HEK293 (cell line): ENCODE measurements around the gene FBXW11.
A peak's percentile ranks its signal among the peaks of the same experiment; 100 is the strongest.

Source experiments
- CTCF ChIA-PET: fragments of 350-600 bp; formaldehyde crosslinking; extraction: SDS; loops from one replicate; lab custom pipeline; 2021; ENCODE audit warnings: antibody characterized with exemption; lab: Yijun Ruan, JAX
- POLR2A ChIA-PET: fragments of 300-600 bp; formaldehyde crosslinking; extraction: SDS; loops from one replicate; lab custom pipeline; 2020; ENCODE audit warnings: antibody characterized with exemption, inconsistent platforms; lab: Yijun Ruan, JAX
- H3K27ac ChIP-seq: fragments of 200-500 bp; sonication (Bioruptor generic); 2 replicates; pipeline ENCODE4 v1.5.1; 2014; ENCODE audit warnings: low read depth, low read length, control low read depth, inconsistent platforms; ENCODE audit errors: extremely low read depth
- H3K36me3 ChIP-seq, 2 experiments: fragments of 200-500 bp in 1 of 2; sonication (Bioruptor generic) in 1 of 2; 1 replicate in 1 of 2; 2 replicates in 1 of 2; pipeline ENCODE4 v1.5.1; 2014 to 2017; ENCODE audit warnings: inconsistent platforms in 2 of 2, low read length in 2 of 2; ENCODE audit not compliant: control insufficient read depth in 2 of 2, insufficient read depth in 1 of 2
- H3K4me1 ChIP-seq: fragments of 200-500 bp; sonication (Bioruptor generic); 2 replicates; pipeline ENCODE4 v1.5.1; 2014; ENCODE audit warnings: mild to moderate bottlenecking, low read length, inconsistent platforms; ENCODE audit not compliant: control insufficient read depth, insufficient read depth
- H3K4me3 ChIP-seq: 2 replicates; pipeline ENCODE4 v1.5.1; 2011; ENCODE audit warnings: low read depth, mild to moderate bottlenecking, control low read depth, low read length, moderate library complexity
- H3K9me3 ChIP-seq: fragments of 200-500 bp; sonication (Bioruptor generic); 2 replicates; pipeline ENCODE4 v1.5.1; 2014; ENCODE audit warnings: low read depth, low read length, inconsistent platforms; ENCODE audit not compliant: control insufficient read depth, insufficient read depth
- GLIS2 ChIP-seq: fragments of 450-650 bp; formaldehyde crosslinking; IDR thresholded peaks from 2 replicates; pipeline ENCODE4 v1.5.1; 2016; ENCODE audit warnings: missing biosample characterization, missing genetic modification characterization
- MZF1 ChIP-seq: fragments of 450-650 bp; formaldehyde crosslinking; IDR thresholded peaks from 2 replicates; pipeline ENCODE4 v1.5.1; 2017; ENCODE audit warnings: missing biosample characterization, missing genetic modification characterization, borderline replicate concordance
- PRDM1 ChIP-seq: fragments of 450-650 bp; formaldehyde crosslinking; IDR thresholded peaks from 2 replicates; pipeline ENCODE4; 2016; ENCODE audit warnings: missing biosample characterization, missing genetic modification characterization
- SALL2 ChIP-seq: fragments of 450-650 bp; formaldehyde crosslinking; IDR thresholded peaks from 2 replicates; pipeline ENCODE4 v1.5.0; 2017; ENCODE audit warnings: missing biosample characterization, mild to moderate bottlenecking, missing genetic modification characterization, borderline replicate concordance
- SP2 ChIP-seq: fragments of 450-650 bp; formaldehyde crosslinking; IDR thresholded peaks from 2 replicates; pipeline ENCODE4 v1.5.1; 2016; ENCODE audit warnings: missing biosample characterization, missing genetic modification characterization
- SP3 ChIP-seq: fragments of 450-650 bp; formaldehyde crosslinking; IDR thresholded peaks from 2 replicates; pipeline ENCODE4 v1.5.1; 2016; ENCODE audit warnings: missing biosample characterization, missing genetic modification characterization
- YY2 ChIP-seq: fragments of 450-650 bp; formaldehyde crosslinking; IDR thresholded peaks from 2 replicates; pipeline ENCODE4 v1.5.1; 2016; ENCODE audit warnings: missing biosample characterization, missing genetic modification characterization
- ZBTB20 ChIP-seq: fragments of 450-650 bp; formaldehyde crosslinking; IDR thresholded peaks from 2 replicates; pipeline ENCODE4 v1.5.1; 2016; ENCODE audit warnings: missing biosample characterization, missing genetic modification characterization
- ZNF112 ChIP-seq: fragments of 450-650 bp; formaldehyde crosslinking; IDR thresholded peaks from 2 replicates; pipeline ENCODE4 v1.5.0; 2017; ENCODE audit warnings: missing biosample characterization, missing genetic modification characterization
- ZNF2 ChIP-seq: fragments of 450-650 bp; formaldehyde crosslinking; IDR thresholded peaks from 2 replicates; pipeline ENCODE4 v1.5.1; 2016; ENCODE audit warnings: missing biosample characterization, missing genetic modification characterization
- ZNF221 ChIP-seq: fragments of 450-650 bp; formaldehyde crosslinking; IDR thresholded peaks from 2 replicates; pipeline ENCODE4 v1.5.1; 2017; ENCODE audit warnings: missing biosample characterization, missing genetic modification characterization, borderline replicate concordance
- ZNF335 ChIP-seq: fragments of 450-650 bp; formaldehyde crosslinking; conservative IDR thresholded peaks from 2 replicates; pipeline ENCODE4 v1.5.1; 2016; ENCODE audit warnings: missing biosample characterization, missing genetic modification characterization
- ZNF37A ChIP-seq: fragments of 450-650 bp; IDR thresholded peaks from 2 replicates; pipeline ENCODE4 v1.5.1; 2018; ENCODE audit warnings: missing biosample characterization, missing genetic modification characterization
- ZNF426 ChIP-seq: fragments of 450-650 bp; formaldehyde crosslinking; IDR thresholded peaks from 2 replicates; pipeline ENCODE4 v1.5.1; 2017; ENCODE audit warnings: missing biosample characterization, missing genetic modification characterization, mild to moderate bottlenecking, inconsistent platforms, moderate library complexity
- ZNF521 ChIP-seq: fragments of 450-650 bp; formaldehyde crosslinking; IDR thresholded peaks from 2 replicates; pipeline ENCODE4 v1.5.1; 2017; ENCODE audit warnings: missing biosample characterization, mild to moderate bottlenecking, missing genetic modification characterization
- ZNF544 ChIP-seq: fragments of 450-650 bp; formaldehyde crosslinking; IDR thresholded peaks from 2 replicates; pipeline ENCODE4 v1.5.0; 2017; ENCODE audit warnings: missing biosample characterization, missing genetic modification characterization
- ZNF623 ChIP-seq: fragments of 450-650 bp; formaldehyde crosslinking; IDR thresholded peaks from 2 replicates; pipeline ENCODE4 v1.5.1; 2016; ENCODE audit warnings: missing biosample characterization, missing genetic modification characterization
- ZNF629 ChIP-seq: fragments of 450-650 bp; formaldehyde crosslinking; IDR thresholded peaks from 2 replicates; pipeline ENCODE4 v1.5.1; 2017; ENCODE audit warnings: missing biosample characterization, missing genetic modification characterization
- ZNF654 ChIP-seq: fragments of 450-650 bp; formaldehyde crosslinking; IDR thresholded peaks from 2 replicates; pipeline ENCODE4 v1.5.1; 2016; ENCODE audit warnings: low read depth, missing biosample characterization, missing genetic modification characterization
- ZNF660 ChIP-seq: fragments of 450-650 bp; IDR thresholded peaks from 2 replicates; pipeline ENCODE4 v1.5.1; 2018; ENCODE audit warnings: missing biosample characterization, mild to moderate bottlenecking, missing genetic modification characterization
- ZSCAN23 ChIP-seq: fragments of 450-650 bp; formaldehyde crosslinking; IDR thresholded peaks from 2 replicates; pipeline ENCODE4 v1.5.1; 2016; ENCODE audit warnings: missing biosample characterization, missing genetic modification characterization
- TF ChIP-seq, protein P1 (sequence below): fragments of 450-650 bp; formaldehyde crosslinking; IDR thresholded peaks from 2 replicates; pipeline ENCODE4 v1.5.1; 2016; ENCODE audit warnings: missing biosample characterization, missing genetic modification characterization
- TF ChIP-seq, protein P2 (sequence below): fragments of 450-650 bp; IDR thresholded peaks from 2 replicates; pipeline ENCODE4 v1.5.1; 2018; ENCODE audit warnings: missing biosample characterization, missing genetic modification characterization
- TF ChIP-seq, protein P3 (sequence below): sonication (generic); formaldehyde crosslinking; IDR thresholded peaks from 2 replicates; pipeline ENCODE4 v1.8.1; 2022; ENCODE audit warnings: mild to moderate bottlenecking, moderate library complexity, missing genetic modification reagents
- TF ChIP-seq, protein P4 (sequence below): fragments of 450-650 bp; formaldehyde crosslinking; IDR thresholded peaks from 2 replicates; pipeline ENCODE4; 2016; ENCODE audit warnings: missing biosample characterization, missing genetic modification characterization
- TF ChIP-seq, protein P5 (sequence below): fragments of 450-650 bp; formaldehyde crosslinking; IDR thresholded peaks from 2 replicates; pipeline ENCODE4 v1.5.1; 2016; ENCODE audit warnings: missing biosample characterization, missing genetic modification characterization

The FBXW11 gene

DNA sequence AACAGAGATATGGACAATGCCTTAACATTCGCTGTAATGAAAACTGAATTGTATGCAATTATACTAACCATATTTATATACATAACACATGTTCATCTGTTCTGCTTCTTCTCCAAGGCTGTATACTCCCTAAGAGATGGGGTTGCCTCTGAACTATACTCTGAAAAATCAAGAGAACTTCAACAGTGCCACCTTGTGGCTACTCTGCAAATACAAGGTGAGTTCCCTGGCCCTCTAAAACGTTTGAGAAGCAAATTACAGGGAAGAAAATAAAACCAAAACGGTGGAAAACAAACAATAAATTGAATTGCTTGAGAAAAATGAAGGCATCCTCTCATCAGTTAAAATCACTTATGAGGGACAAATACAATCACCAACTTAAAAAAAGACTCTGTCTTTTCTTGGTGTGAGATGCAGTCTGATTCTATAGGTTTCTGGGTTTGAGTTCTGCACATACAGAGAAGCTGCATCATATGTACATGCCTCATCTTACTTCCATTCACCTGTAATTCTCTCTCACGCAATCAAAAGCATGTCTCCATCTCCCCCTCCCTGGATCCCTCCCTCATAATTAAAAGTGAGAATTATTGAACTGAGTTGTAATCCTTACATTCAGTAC, 98.6 kb downstream of the FBXW11 start:
- H3K9me3 ChIP-seq, result no peaks in the 10 kb centered on the region
- TF ChIP-seq, protein P1, sequence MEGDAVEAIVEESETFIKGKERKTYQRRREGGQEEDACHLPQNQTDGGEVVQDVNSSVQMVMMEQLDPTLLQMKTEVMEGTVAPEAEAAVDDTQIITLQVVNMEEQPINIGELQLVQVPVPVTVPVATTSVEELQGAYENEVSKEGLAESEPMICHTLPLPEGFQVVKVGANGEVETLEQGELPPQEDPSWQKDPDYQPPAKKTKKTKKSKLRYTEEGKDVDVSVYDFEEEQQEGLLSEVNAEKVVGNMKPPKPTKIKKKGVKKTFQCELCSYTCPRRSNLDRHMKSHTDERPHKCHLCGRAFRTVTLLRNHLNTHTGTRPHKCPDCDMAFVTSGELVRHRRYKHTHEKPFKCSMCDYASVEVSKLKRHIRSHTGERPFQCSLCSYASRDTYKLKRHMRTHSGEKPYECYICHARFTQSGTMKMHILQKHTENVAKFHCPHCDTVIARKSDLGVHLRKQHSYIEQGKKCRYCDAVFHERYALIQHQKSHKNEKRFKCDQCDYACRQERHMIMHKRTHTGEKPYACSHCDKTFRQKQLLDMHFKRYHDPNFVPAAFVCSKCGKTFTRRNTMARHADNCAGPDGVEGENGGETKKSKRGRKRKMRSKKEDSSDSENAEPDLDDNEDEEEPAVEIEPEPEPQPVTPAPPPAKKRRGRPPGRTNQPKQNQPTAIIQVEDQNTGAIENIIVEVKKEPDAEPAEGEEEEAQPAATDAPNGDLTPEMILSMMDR (tag by site-specific recombination), result peak; percentile 38; the same call in 1 of the 2 replicates
- TF ChIP-seq ZNF426, result no peak
- no peak for TF ChIP-seq GLIS2
- TF ChIP-seq ZNF660 (tag by site-specific recombination), result peak; percentile 49; the same call in 1 of the 2 replicates
- no peak for TF ChIP-seq ZNF112 (tag by site-specific recombination)
- no peak for TF ChIP-seq ZNF221
- TF ChIP-seq, protein P2, sequence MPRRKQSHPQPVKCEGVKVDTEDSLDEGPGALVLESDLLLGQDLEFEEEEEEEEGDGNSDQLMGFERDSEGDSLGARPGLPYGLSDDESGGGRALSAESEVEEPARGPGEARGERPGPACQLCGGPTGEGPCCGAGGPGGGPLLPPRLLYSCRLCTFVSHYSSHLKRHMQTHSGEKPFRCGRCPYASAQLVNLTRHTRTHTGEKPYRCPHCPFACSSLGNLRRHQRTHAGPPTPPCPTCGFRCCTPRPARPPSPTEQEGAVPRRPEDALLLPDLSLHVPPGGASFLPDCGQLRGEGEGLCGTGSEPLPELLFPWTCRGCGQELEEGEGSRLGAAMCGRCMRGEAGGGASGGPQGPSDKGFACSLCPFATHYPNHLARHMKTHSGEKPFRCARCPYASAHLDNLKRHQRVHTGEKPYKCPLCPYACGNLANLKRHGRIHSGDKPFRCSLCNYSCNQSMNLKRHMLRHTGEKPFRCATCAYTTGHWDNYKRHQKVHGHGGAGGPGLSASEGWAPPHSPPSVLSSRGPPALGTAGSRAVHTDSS (tag by site-specific recombination), result no peak
- TF ChIP-seq ZNF37A (tag by site-specific recombination), result no peak
- TF ChIP-seq ZNF2, result peak; percentile 69
- peak; percentile 81 for TF ChIP-seq ZNF654 (tag by site-specific recombination)
- no peak for TF ChIP-seq MZF1 (tag by site-specific recombination)
- TF ChIP-seq ZBTB20, result no peak
- no peak for TF ChIP-seq ZSCAN23 (tag by site-specific recombination)
- TF ChIP-seq ZNF521 (tag by site-specific recombination), result no peak
- TF ChIP-seq SP3, result no peak
- TF ChIP-seq, protein P3, sequence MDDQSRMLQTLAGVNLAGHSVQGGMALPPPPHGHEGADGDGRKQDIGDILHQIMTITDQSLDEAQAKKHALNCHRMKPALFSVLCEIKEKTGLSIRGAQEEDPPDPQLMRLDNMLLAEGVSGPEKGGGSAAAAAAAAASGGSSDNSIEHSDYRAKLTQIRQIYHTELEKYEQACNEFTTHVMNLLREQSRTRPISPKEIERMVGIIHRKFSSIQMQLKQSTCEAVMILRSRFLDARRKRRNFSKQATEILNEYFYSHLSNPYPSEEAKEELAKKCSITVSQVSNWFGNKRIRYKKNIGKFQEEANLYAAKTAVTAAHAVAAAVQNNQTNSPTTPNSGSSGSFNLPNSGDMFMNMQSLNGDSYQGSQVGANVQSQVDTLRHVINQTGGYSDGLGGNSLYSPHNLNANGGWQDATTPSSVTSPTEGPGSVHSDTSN, result no peak
- no peak for TF ChIP-seq ZNF623
- no peak for TF ChIP-seq PRDM1 (tag by site-specific recombination)
- no peak for TF ChIP-seq ZNF629 (tag by site-specific recombination)
- TF ChIP-seq, all 188 proteins: peak for 4
- H3K36me3 ChIP-seq, result peaks cover 0 to 11% of the 10 kb centered on the region in 2 experiments; a peak in 1 of 3 replicates
- H3K27ac ChIP-seq, result no peak overlapping the region
- H3K4me3 ChIP-seq, result no peak overlapping the region
- POLR2A ChIA-PET, result no interaction called here
- H3K4me1 ChIP-seq, result no peaks in the 10 kb centered on the region
- CTCF ChIA-PET, result interaction anchor here (0.7 to 3.8 kb wide), 26 partner anchors 8 to 584 kb away, joined by 3 to 37 read pairs (median 4); partner anchors contain the start of genes FBXW11 and FGF18

DNA sequence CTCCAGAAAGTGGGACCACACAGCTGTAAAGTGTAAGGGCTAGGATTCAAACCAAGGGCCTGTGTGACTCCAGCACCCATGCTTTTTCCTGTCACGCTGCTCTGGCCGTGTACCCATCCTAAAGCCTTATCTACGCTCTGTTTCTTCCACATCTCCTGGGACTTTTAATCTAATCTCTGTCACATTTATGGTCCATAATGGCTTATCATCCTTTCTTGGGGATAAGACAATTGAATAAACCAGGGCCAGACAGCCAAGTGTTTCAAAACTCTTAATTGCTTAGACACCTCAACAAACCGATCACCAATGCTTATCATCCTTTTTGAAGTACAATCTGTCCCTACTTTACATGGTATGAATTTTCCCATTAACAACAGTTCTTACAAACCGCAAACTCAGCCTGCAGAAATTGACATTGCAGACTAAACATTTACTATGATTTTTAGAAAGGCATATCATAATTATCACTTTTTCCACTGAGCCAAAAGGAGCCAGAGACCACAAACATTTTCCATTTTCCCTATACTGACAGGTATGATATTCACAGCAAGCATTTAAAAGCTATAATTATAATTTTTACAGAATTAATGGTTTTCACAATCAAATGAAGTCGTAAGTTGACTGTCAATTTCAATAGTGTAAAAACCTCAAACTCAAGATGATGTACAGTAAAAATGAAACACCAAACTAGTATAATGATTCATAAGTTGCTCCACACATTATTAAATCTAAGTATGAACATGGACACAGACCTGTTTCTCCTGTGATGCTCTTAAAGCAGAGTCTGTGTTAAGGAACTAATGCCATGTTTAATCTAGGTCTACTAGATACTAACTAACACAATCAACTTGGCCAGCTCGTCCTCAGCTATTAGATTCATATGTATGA, 99.5 kb downstream of the FBXW11 start:
- ChIA-PET CTCF (interaction anchor here (0.6 to 3.8 kb wide), 20 partner anchors 8 to 497 kb away, joined by 3 to 37 read pairs (median 4); partner anchors contain the start of genes FGF18 and STK10), POLR2A (no interaction called here)
- TF ChIP-seq SALL2 (tag by site-specific recombination) (no peak), SP2 (tag by site-specific recombination) (no peak), ZNF544 (no peak), YY2 (tag by site-specific recombination) (no peak), ZNF335 (tag by site-specific recombination) (no peak), GLIS2 (no peak)
- TF ChIP-seq, protein P4, sequence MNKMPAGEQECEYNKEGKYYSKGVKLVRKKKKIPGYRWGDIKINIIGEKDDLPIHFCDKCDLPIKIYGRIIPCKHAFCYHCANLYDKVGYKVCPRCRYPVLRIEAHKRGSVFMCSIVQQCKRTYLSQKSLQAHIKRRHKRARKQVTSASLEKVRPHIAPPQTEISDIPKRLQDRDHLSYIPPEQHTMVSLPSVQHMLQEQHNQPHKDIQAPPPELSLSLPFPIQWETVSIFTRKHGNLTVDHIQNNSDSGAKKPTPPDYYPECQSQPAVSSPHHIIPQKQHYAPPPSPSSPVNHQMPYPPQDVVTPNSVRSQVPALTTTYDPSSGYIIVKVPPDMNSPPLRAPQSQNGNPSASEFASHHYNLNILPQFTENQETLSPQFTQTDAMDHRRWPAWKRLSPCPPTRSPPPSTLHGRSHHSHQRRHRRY (tag by site-specific recombination), result no peak
- TF ChIP-seq, protein P5, sequence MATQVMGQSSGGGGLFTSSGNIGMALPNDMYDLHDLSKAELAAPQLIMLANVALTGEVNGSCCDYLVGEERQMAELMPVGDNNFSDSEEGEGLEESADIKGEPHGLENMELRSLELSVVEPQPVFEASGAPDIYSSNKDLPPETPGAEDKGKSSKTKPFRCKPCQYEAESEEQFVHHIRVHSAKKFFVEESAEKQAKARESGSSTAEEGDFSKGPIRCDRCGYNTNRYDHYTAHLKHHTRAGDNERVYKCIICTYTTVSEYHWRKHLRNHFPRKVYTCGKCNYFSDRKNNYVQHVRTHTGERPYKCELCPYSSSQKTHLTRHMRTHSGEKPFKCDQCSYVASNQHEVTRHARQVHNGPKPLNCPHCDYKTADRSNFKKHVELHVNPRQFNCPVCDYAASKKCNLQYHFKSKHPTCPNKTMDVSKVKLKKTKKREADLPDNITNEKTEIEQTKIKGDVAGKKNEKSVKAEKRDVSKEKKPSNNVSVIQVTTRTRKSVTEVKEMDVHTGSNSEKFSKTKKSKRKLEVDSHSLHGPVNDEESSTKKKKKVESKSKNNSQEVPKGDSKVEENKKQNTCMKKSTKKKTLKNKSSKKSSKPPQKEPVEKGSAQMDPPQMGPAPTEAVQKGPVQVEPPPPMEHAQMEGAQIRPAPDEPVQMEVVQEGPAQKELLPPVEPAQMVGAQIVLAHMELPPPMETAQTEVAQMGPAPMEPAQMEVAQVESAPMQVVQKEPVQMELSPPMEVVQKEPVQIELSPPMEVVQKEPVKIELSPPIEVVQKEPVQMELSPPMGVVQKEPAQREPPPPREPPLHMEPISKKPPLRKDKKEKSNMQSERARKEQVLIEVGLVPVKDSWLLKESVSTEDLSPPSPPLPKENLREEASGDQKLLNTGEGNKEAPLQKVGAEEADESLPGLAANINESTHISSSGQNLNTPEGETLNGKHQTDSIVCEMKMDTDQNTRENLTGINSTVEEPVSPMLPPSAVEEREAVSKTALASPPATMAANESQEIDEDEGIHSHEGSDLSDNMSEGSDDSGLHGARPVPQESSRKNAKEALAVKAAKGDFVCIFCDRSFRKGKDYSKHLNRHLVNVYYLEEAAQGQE (tag by site-specific recombination), result no peak

More for the DNA sequence above, 99.5 kb downstream of the FBXW11 start:
- no peaks in the 10 kb centered on the region for H3K4me1 ChIP-seq
- H3K36me3 ChIP-seq, result peaks cover 0 to 11% of the 10 kb centered on the region in 2 experiments; a peak in 1 of 3 replicates
- no peak overlapping the region for H3K27ac ChIP-seq
- H3K9me3 ChIP-seq, result no peaks in the 10 kb centered on the region
- H3K4me3 ChIP-seq, result no peak overlapping the region
